ENCODE measurements around the gene TRIO.

TRIO gene

DNA sequence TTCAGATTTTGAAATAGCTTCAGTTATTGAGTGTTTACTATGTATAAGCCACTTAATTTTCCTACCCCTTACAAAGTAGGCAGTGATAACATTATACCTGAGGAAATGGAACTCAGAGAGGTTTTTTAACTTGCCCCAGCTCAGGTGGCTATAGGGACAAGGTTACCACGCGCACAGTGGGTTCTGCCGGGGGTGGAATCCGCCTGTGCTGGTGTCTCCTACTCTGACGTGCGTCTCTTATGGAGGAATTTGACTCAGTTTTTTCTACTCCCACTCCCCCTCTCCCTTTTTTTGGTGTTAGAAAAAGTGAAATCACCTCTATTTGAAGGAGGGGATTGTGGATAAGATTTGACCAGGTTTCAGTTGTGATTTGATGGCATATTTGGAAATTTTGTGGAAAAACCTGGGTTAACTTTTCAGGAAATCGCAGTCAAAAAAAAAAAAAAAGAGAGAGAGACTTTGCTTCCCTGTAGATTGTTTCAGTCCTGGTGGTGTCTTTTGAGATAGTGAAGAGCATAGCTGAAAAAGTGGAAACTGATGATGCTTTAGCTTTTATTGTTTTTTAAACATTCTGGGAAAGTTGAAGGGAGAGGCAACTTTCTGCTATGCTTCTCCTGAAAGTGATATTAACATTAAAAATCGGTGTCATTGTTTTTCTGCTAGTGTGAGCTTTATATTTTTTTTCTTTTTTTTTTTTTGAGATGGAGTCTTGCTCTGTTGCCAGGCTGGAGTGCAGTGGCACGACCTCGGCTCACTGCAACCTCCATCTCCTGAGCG lies 15.9 kb downstream of the TRIO start:
- Mint-ChIP-seq H3K4me1 (peaks cover 46% of the 10 kb centered on the region), H3K9me3 (peaks cover 2% of the 10 kb centered on the region), H3K27ac (peak overlapping the region; percentile 93), H3K36me3 (peaks cover 4% of the 10 kb centered on the region), H3K27me3 (no peaks in the 10 kb centered on the region), H3K4me3 (peak overlapping the region; percentile 82)
- no peak for ATAC-seq (ENCODE audit: low read depth)
- no peak for DNase-seq (ENCODE audit: low spot score in 2 of 2)

- peaks cover 11% of the 10 kb centered on the region for H3K36me3 Mint-ChIP-seq
- peaks cover 64% of the 10 kb centered on the region for H3K4me1 Mint-ChIP-seq
- no peak overlapping the region for H3K4me3 Mint-ChIP-seq
- peak overlapping the region; percentile 10 for H3K27ac Mint-ChIP-seq
- no peak for ATAC-seq (ENCODE audit: low read depth)
- no peak for DNase-seq (ENCODE audit: low spot score in 2 of 2)
- H3K9me3 Mint-ChIP-seq, result peaks cover 2% of the 10 kb centered on the region
- H3K27me3 Mint-ChIP-seq, result no peaks in the 10 kb centered on the region
Observed at GRCh38 chr5:14161825-14162556, 18.8 kb downstream of the TRIO start.

GRCh38 chr5:14164164-14165163 lies 21.3 kb downstream of the TRIO start:
- Mint-ChIP-seq H3K27me3 (no peaks in the 10 kb centered on the region), H3K4me3 (no peak overlapping the region), H3K9me3 (peaks cover 2% of the 10 kb centered on the region), H3K27ac (no peak overlapping the region), H3K36me3 (peaks cover 11% of the 10 kb centered on the region), H3K4me1 (peaks cover 70% of the 10 kb centered on the region)
- ATAC-seq (ENCODE audit: low read depth), result no peak
- no peak for DNase-seq (ENCODE audit: low spot score in 2 of 2)

GRCh38 chr5:14165375-14166106 lies 22.4 kb downstream of the TRIO start:
- peak overlapping the region; percentile 94 for H3K27ac Mint-ChIP-seq

DNA sequence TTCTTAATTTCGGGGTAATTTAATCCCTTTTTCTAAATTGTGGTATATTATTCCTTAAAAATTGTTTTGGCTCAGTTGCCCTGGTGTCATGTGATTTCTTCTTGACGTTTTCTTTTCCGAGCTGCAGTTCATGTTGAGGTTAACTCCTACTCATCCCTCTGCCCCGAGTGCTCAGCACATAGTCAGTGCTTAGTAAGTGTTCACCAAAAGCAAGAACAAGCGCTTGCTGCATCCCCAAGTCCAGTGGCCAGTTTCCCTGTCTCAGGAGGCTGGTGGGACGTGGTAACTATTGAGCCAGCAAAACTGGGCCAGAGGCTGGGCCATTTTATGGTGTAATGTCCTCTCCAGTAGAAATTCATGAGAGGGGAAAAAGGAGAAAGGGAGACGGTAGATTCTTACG lies 23.3 kb downstream of the TRIO start:
- Mint-ChIP-seq H3K27ac (peak overlapping the region; percentile 94), H3K27me3 (no peaks in the 10 kb centered on the region), H3K4me1 (peaks cover 63% of the 10 kb centered on the region)

More at GRCh38 chr5:14165375-14166106, 22.4 kb downstream of the TRIO start:
- Mint-ChIP-seq H3K36me3 (peaks cover 9% of the 10 kb centered on the region), H3K4me1 (peaks cover 64% of the 10 kb centered on the region), H3K4me3 (no peak overlapping the region), H3K9me3 (peaks cover 2% of the 10 kb centered on the region), H3K27me3 (no peaks in the 10 kb centered on the region)
- DNase-seq (ENCODE audit: low spot score in 2 of 2) (no peak), ATAC-seq (ENCODE audit: low read depth) (no peak)

DNA sequence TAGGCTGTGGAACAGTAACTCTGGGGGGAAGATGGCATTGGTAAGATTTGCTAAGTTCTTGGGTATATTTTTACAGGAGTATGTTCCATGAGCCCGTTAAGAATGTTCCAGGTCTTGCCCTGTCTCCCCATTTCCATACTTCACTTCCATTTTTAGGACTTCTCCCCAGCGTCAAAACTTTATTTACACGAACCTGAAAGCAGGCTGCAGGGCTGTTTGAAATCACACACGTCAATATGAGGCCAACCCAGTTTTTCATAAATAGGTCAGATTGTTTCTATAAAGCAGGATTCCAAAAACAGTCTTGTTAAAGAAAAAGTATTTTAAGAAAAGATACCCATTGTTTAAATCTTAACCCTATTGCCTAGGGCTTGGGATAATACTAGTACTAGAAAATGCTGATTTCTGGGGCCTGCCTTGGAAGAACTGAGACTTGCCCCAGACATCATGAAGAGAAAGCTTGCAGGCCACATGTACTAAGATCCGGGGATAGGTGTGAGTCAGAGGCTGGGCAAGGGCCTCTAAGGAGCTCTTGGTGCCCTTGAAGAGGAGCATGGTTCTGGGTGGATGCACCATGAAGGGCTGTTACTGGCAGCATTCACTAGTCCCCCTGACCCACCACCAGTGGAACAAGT lies 24.2 kb downstream of the TRIO start:
- no peak for DNase-seq (ENCODE audit: low spot score in 2 of 2)

More for the DNA sequence above, 23.3 kb downstream of the TRIO start:
- H3K9me3 Mint-ChIP-seq, result peaks cover 2% of the 10 kb centered on the region
- ATAC-seq (ENCODE audit: low read depth), result no peak
- peaks cover 9% of the 10 kb centered on the region for H3K36me3 Mint-ChIP-seq
- DNase-seq (ENCODE audit: low spot score in 2 of 2), result no peak
- peak overlapping the region; percentile 27 for H3K4me3 Mint-ChIP-seq

GRCh38 chr5:14168144-14168792 lies 25.1 kb downstream of the TRIO start:
- ATAC-seq (ENCODE audit: low read depth) (peak; percentile 79), DNase-seq (ENCODE audit: low spot score in 2 of 2) (peak in 1 of 2 donors; percentile 17)
- peaks cover 9% of the 10 kb centered on the region for H3K36me3 Mint-ChIP-seq
- H3K27me3 Mint-ChIP-seq, result no peaks in the 10 kb centered on the region
- H3K4me3 Mint-ChIP-seq, result peak overlapping the region; percentile 95
- peaks cover 69% of the 10 kb centered on the region for H3K4me1 Mint-ChIP-seq
- H3K9me3 Mint-ChIP-seq, result peaks cover 2% of the 10 kb centered on the region
- peak overlapping the region; percentile 94 for H3K27ac Mint-ChIP-seq

More for the DNA sequence above, 24.2 kb downstream of the TRIO start:
- no peak for ATAC-seq (ENCODE audit: low read depth)
- H3K27ac Mint-ChIP-seq, result peak overlapping the region; percentile 94
- peaks cover 2% of the 10 kb centered on the region for H3K9me3 Mint-ChIP-seq
- no peaks in the 10 kb centered on the region for H3K27me3 Mint-ChIP-seq
- peak overlapping the region; percentile 95 for H3K4me3 Mint-ChIP-seq
- peaks cover 9% of the 10 kb centered on the region for H3K36me3 Mint-ChIP-seq
- peaks cover 66% of the 10 kb centered on the region for H3K4me1 Mint-ChIP-seq

- H3K4me3 Mint-ChIP-seq, result peak overlapping the region; percentile 95
Observed at GRCh38 chr5:14168793-14169262, 25.7 kb downstream of the TRIO start.

GRCh38 chr5:14171046-14171445 lies 27.9 kb downstream of the TRIO start:
- Mint-ChIP-seq H3K4me1 (peaks cover 65% of the 10 kb centered on the region), H3K27me3 (no peaks in the 10 kb centered on the region), H3K27ac (peak overlapping the region; percentile 92), H3K36me3 (no peaks in the 10 kb centered on the region), H3K9me3 (no peaks in the 10 kb centered on the region), H3K4me3 (peak overlapping the region; percentile 73)
- no peak for ATAC-seq (ENCODE audit: low read depth)
- no peak for DNase-seq (ENCODE audit: low spot score in 2 of 2)

More at GRCh38 chr5:14168793-14169262, 25.7 kb downstream of the TRIO start:
- Mint-ChIP-seq H3K36me3 (peaks cover 8% of the 10 kb centered on the region), H3K27ac (peak overlapping the region; percentile 94), H3K27me3 (no peaks in the 10 kb centered on the region), H3K4me1 (peaks cover 73% of the 10 kb centered on the region), H3K9me3 (peaks cover 2% of the 10 kb centered on the region)
- ATAC-seq (ENCODE audit: low read depth) (peak; percentile 8), DNase-seq (ENCODE audit: low spot score in 2 of 2) (no peak)

GRCh38 chr5:14171621-14172020 lies 28.5 kb downstream of the TRIO start:
- H3K4me1 Mint-ChIP-seq, result peaks cover 59% of the 10 kb centered on the region
- no peak for ATAC-seq (ENCODE audit: low read depth)
- peak overlapping the region; percentile 73 for H3K4me3 Mint-ChIP-seq
- H3K27me3 Mint-ChIP-seq, result no peaks in the 10 kb centered on the region
- no peak for DNase-seq (ENCODE audit: low spot score in 2 of 2)
- no peaks in the 10 kb centered on the region for H3K9me3 Mint-ChIP-seq
- H3K36me3 Mint-ChIP-seq, result no peaks in the 10 kb centered on the region
- H3K27ac Mint-ChIP-seq, result peak overlapping the region; percentile 92

- DNase-seq (ENCODE audit: low spot score in 2 of 2), result no peak
- Mint-ChIP-seq H3K4me1 (peaks cover 54% of the 10 kb centered on the region), H3K27ac (peak overlapping the region; percentile 92), H3K4me3 (peak overlapping the region; percentile 73), H3K36me3 (no peaks in the 10 kb centered on the region), H3K9me3 (no peaks in the 10 kb centered on the region), H3K27me3 (no peaks in the 10 kb centered on the region)
- peak; percentile 20 for ATAC-seq (ENCODE audit: low read depth)
Observed at GRCh38 chr5:14172149-14172795, 29.1 kb downstream of the TRIO start.

Data from memory B cell (primary cell).